ENCODE results near the gene PRM3.

Gene PRM3

DNA sequence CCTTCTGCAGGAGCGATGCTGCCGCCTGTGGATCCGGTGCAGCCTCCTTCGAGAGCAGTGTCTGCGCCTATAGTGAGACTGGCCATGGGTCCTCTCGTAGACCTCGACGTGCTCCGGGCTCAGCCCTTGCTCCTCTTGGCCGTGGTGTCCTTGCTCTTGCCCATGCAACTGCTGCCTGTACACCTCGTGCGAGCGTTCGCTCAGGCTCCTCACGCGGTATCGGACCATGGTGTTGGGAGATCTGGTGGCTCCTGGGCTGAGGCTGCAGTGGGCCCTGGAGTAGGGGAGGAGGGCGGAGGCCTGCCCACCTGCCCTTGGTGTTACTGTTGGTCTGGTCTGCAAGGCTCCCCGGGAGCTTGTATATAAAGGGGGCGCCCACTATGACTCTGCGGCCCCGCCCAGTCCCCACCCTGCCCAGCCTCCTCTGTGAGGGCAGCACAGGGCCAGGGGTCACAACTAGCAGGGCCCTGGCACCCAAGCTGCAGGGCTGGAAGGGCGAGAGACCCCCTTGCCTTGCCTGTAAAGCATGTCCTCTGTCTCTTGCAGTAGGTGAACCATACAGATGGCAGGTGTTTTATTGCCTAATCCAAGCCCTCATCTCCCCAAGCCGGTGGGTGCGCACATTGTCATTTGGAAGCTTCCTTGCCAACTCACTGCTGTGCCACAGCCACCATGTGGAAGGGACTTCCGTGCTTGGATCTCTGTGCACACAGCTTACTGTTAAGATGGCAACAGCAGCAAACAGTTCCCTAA, 2.9 kb upstream of the PRM3 start, which contains the start of gene PRM2:
TSS of gene PRM2 (minus strand) at position 338 of the 753 bp plus-strand sequence. CDS start at position 228, 110 bp downstream.
- Histone ChIP-seq H3K36me3 (replicated peaks) (no peaks in the 10 kb centered on the region), H3K27me3 (replicated peaks) (no peaks in the 10 kb centered on the region), H3K27ac (no peak within 1 kb of the TSS), H3K4me3 (ENCODE audit: low read depth, low read length) (no peak within 1 kb of the TSS)
- in situ Hi-C loops (cut with HindIII; ENCODE audit: low pct_ligation_motif_present, low sequenced_read_pairs) = no loop called here
- no peak for DNase-seq
- TF ChIP-seq, protein P1, sequence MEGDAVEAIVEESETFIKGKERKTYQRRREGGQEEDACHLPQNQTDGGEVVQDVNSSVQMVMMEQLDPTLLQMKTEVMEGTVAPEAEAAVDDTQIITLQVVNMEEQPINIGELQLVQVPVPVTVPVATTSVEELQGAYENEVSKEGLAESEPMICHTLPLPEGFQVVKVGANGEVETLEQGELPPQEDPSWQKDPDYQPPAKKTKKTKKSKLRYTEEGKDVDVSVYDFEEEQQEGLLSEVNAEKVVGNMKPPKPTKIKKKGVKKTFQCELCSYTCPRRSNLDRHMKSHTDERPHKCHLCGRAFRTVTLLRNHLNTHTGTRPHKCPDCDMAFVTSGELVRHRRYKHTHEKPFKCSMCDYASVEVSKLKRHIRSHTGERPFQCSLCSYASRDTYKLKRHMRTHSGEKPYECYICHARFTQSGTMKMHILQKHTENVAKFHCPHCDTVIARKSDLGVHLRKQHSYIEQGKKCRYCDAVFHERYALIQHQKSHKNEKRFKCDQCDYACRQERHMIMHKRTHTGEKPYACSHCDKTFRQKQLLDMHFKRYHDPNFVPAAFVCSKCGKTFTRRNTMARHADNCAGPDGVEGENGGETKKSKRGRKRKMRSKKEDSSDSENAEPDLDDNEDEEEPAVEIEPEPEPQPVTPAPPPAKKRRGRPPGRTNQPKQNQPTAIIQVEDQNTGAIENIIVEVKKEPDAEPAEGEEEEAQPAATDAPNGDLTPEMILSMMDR (IDR thresholded peaks at IDR 0.05; ENCODE audit: low read depth, low read length, missing control alignments) = no peak

DNA sequence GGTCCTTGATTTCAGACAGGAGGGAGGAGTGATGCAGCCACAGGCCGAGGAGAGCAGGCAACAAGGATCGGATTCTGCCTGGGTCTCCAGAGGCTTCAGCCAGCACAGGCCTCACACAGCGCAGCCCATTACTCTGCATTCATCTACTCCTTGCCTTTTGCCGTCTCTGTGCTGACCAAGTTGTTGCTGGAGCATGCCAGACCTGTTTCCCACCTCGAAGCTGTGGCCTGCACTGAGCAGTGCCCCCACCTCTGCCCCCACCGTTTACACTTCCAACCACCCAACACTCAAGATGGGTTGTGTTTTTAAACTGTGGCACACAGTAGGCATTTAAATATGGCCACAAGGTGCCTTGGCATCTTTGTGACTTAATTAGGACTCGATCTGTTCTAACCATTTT, 1.5 kb upstream of the PRM3 start:
- in situ Hi-C loops (cut with HindIII; ENCODE audit: low pct_ligation_motif_present, low sequenced_read_pairs) = no loop called here
- TF ChIP-seq, protein P1 (IDR thresholded peaks at IDR 0.05; ENCODE audit: low read depth, low read length, missing control alignments) = no peak

DNA sequence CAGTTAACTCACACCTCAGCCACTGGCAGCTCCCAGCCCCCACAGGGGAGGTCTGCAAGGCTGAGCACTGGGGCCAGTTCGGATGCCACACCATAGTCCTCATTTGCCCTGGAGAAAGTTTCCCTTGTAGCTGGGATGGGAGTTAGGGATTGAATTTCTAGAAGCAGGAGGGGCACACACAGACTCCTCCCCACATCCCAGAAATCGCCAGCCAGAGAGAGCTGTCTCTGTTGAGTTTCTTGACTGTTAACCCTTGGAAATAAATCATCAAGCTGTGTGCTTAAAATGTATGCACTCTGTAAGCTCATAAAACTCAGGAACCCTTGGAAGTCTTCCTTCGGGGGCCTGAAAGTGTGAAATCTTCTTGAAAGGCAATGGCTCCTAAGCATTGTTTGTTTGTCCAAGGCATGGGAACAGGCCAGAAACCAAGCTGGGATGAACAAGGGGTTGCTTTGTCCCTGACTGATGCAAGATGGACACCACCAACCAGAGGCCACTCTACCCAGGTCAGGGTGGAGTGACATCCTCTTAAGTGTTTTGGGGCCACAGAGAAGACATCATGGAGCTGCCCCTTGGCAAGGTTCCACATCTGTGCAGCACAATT, 394 bp upstream of the PRM3 start:
- H3K36me3 ChIP-seq (replicated peaks) = no peaks in the 10 kb centered on the region
- H3K27ac ChIP-seq = no peak overlapping the region
- no peaks in the 10 kb centered on the region for H3K27me3 ChIP-seq (replicated peaks)
- TF ChIP-seq, protein P1 (IDR thresholded peaks at IDR 0.05; ENCODE audit: low read depth, low read length, missing control alignments) = no peak
- in situ Hi-C loops (cut with HindIII; ENCODE audit: low pct_ligation_motif_present, low sequenced_read_pairs) = no loop called here
- no peak for DNase-seq
- H3K4me3 ChIP-seq (ENCODE audit: low read depth, low read length) = no peak overlapping the region

More for the DNA sequence above, 1.5 kb upstream of the PRM3 start:
- H3K27ac ChIP-seq = no peak overlapping the region
- no peak for DNase-seq
- H3K27me3 ChIP-seq (replicated peaks) = no peaks in the 10 kb centered on the region
- no peak overlapping the region for H3K4me3 ChIP-seq (ENCODE audit: low read depth, low read length)
- H3K36me3 ChIP-seq (replicated peaks) = no peaks in the 10 kb centered on the region

DNA sequence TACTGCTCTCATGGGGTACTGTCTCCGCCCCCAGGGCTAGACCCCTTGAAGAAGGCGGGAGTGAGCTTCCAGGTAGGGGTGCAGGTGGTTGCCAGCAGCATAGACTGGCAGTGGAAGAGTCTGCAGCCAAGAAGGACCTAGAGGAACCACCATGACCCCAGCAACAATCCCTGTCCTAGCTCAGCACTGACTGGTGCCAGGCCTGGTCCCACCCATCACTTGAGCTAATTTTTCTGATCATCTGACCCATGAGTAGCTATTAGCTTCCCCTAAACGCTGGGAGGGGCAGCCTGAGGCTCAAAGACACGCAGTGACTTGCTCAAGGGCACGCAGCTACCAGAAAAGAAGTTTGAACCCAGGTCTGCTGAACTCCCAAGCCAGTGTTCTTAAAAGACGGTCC, 945 bp downstream of the PRM3 start:
- TF ChIP-seq, protein P1 (IDR thresholded peaks at IDR 0.05; ENCODE audit: low read depth, low read length, missing control alignments) = no peak
- Histone ChIP-seq H3K27ac (no peak overlapping the region), H3K36me3 (replicated peaks) (no peaks in the 10 kb centered on the region), H3K27me3 (replicated peaks) (no peaks in the 10 kb centered on the region), H3K4me3 (ENCODE audit: low read depth, low read length) (no peak overlapping the region)
- in situ Hi-C loops (cut with HindIII; ENCODE audit: low pct_ligation_motif_present, low sequenced_read_pairs) = no loop called here
- DNase-seq = no peak

DNA sequence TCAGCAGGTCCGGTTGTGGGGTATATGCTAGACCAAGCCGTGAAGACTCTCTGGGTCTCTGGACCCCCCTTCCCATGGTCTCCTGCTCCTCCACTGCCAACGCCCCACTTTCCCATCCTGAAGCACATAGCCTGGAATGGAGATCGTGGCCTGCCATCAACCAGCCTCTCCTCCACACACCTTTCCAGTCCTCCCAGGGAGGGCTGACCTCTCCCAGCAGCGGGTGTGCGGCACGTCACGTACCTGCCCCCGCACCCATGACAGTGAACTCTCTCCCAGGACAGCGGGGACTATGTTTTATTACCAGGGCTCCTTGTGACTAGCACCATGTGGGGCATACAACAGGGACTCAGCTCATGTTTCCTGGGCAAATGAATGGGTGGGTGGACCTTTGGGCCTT, 1.8 kb downstream of the PRM3 start:
- Histone ChIP-seq H3K27me3 (replicated peaks) (no peaks in the 10 kb centered on the region), H3K36me3 (replicated peaks) (no peaks in the 10 kb centered on the region), H3K27ac (no peak overlapping the region), H3K4me3 (ENCODE audit: low read depth, low read length) (no peak overlapping the region)
- no peak for DNase-seq
- TF ChIP-seq, protein P1 (IDR thresholded peaks at IDR 0.05; ENCODE audit: low read depth, low read length, missing control alignments) = no peak
- in situ Hi-C loops (cut with HindIII; ENCODE audit: low pct_ligation_motif_present, low sequenced_read_pairs) = no loop called here
